ENCODE results near the gene ADAMTS17.

GRCh38 chr15:100168787-100169186, 173.0 kb downstream of the ADAMTS17 start:
- no peak for TF ChIP-seq EP300 (IDR thresholded peaks at IDR 0.05; ENCODE audit: low read depth)
- TF ChIP-seq CTCF (IDR thresholded peaks at IDR 0.05): no peak
- no peak for TF ChIP-seq POLR2A (IDR thresholded peaks at IDR 0.05)
- no peak for TF ChIP-seq POLR2AphosphoS5 (IDR thresholded peaks at IDR 0.05)
